Neural cell (in vitro differentiated cells): ENCODE data around the gene IL4I1. TPM values are rescaled to one million over a fixed set of nuclear protein-coding genes. Genes with fewer than 3 reads are reported as not detected.
A peak's percentile ranks its signal among the peaks of the same experiment; 100 is the strongest.

Source experiments
- H2AFZ ChIP-seq: fragments of 200-600, 300-800 bp; sonication (generic), shearing (Covaris generic); 2 replicates; pipeline ENCODE4 v1.6.0; 2014; ENCODE audit warnings: low read depth, mild to moderate bottlenecking, antibody characterized with exemption, low read length, moderate library complexity
- H3F3A ChIP-seq: fragments of 200-600 bp; shearing (Covaris generic); 2 replicates; pipeline ENCODE4 v1.6.1; 2016; ENCODE audit warnings: mild to moderate bottlenecking, moderate library complexity, mixed read lengths, antibody characterized with exemption, low read length; ENCODE audit not compliant: insufficient read depth, poor library complexity, severe bottlenecking
- H3K27ac ChIP-seq: fragments of 200-600, 300-800 bp; sonication (generic), shearing (Covaris generic); 2 replicates; pipeline ENCODE4 v1.5.1; 2014; ENCODE audit warnings: mild to moderate bottlenecking, low read length, moderate library complexity
- H3K27me3 ChIP-seq: fragments of 300-800, 200-600 bp; sonication (generic), shearing (Covaris generic); 2 replicates; pipeline ENCODE4 v1.6.0; 2014; ENCODE audit warnings: mild to moderate bottlenecking, low read depth, low read length, moderate library complexity; ENCODE audit not compliant: insufficient read depth
- H3K36me3 ChIP-seq: fragments of 300-800, 200-600 bp; sonication (generic), shearing (Covaris generic); 2 replicates; pipeline ENCODE4 v1.5.1; 2014; ENCODE audit warnings: mild to moderate bottlenecking, antibody characterized with exemption, low read length, moderate library complexity; ENCODE audit not compliant: insufficient read depth
- H3K4me2 ChIP-seq: fragments of 300-800, 200-600 bp; sonication (generic), shearing (Covaris generic); 2 replicates; pipeline ENCODE4 v1.6.0; 2014; ENCODE audit warnings: mild to moderate bottlenecking, low read length
- H3K4me3 ChIP-seq: fragments of 300-800, 200-600 bp; sonication (generic), shearing (Covaris generic); 2 replicates; pipeline ENCODE4 v1.5.1; 2014; ENCODE audit warnings: mild to moderate bottlenecking, low read length, moderate library complexity
- H3K79me2 ChIP-seq: fragments of 200-600 bp; shearing (Covaris generic); replicated peaks from 2 replicates; pipeline ENCODE4 v1.6.0; 2014; ENCODE audit warnings: mild to moderate bottlenecking, low read length, moderate library complexity; ENCODE audit not compliant: insufficient read depth
- H3K9ac ChIP-seq: fragments of 300-800, 200-600 bp; sonication (generic), shearing (Covaris generic); 2 replicates; pipeline ENCODE4 v1.6.1; 2016; ENCODE audit warnings: mild to moderate bottlenecking, low read length, mixed read lengths
- H3K9me2 ChIP-seq: fragments of 200-600 bp; shearing (Covaris generic); 2 replicates; pipeline ENCODE4 v1.6.1; 2016; ENCODE audit warnings: mild to moderate bottlenecking, low read length, mixed read lengths; ENCODE audit not compliant: insufficient read depth
- H3K9me3 ChIP-seq: fragments of 200-600, 300-800 bp; sonication (generic), shearing (Covaris generic); 2 replicates; pipeline ENCODE4 v1.6.1; 2016; ENCODE audit warnings: mild to moderate bottlenecking, mixed run types, low read length, moderate library complexity, mixed read lengths
- H4K20me1 ChIP-seq: fragments of 200-600 bp; shearing (Covaris generic); 2 replicates; pipeline ENCODE4 v1.6.1; 2016; ENCODE audit warnings: mild to moderate bottlenecking, mixed run types; ENCODE audit not compliant: insufficient read depth
- CTCF ChIP-seq: fragments of 450-650 bp; IDR thresholded peaks from 2 replicates; pipeline ENCODE4 v1.5.1; 2014; ENCODE audit warnings: antibody characterized with exemption, mild to moderate bottlenecking, moderate library complexity; ENCODE audit not compliant: poor library complexity, severe bottlenecking
- EP300 ChIP-seq: fragments of 450-650 bp; conservative IDR thresholded peaks from 2 replicates; pipeline ENCODE4 v1.6.1; 2014; ENCODE audit warnings: antibody characterized with exemption, mild to moderate bottlenecking, moderate library complexity; ENCODE audit not compliant: poor library complexity, severe bottlenecking
- EZH2 ChIP-seq: fragments of 200-600, 300-800 bp; shearing (Covaris generic), sonication (generic); IDR thresholded peaks from 2 replicates; pipeline ENCODE4 v1.6.1; 2014; ENCODE audit warnings: antibody characterized with exemption, low read length, borderline replicate concordance, mild to moderate bottlenecking; ENCODE audit not compliant: insufficient read depth, poor library complexity, severe bottlenecking
- MXI1 ChIP-seq: fragments of 450-650 bp; conservative IDR thresholded peaks from 2 replicates; pipeline ENCODE4 v1.6.1; 2014; ENCODE audit warnings: antibody characterized with exemption, mild to moderate bottlenecking; ENCODE audit not compliant: poor library complexity, severe bottlenecking
- POLR2AphosphoS5 ChIP-seq: IDR thresholded peaks from 2 replicates; pipeline ENCODE4 v1.6.1; 2012
- RAD21 ChIP-seq: fragments of 450-650 bp; conservative IDR thresholded peaks from 2 replicates; pipeline ENCODE4 v1.6.1; 2014; ENCODE audit warnings: antibody characterized with exemption, mild to moderate bottlenecking, moderate library complexity
- REST ChIP-seq: IDR thresholded peaks from 2 replicates; pipeline ENCODE4 v1.6.1; 2012; ENCODE audit warnings: borderline replicate concordance
- SMC3 ChIP-seq: fragments of 450-650 bp; conservative IDR thresholded peaks from 2 replicates; pipeline ENCODE4 v1.6.1; 2014; ENCODE audit warnings: antibody characterized with exemption, mild to moderate bottlenecking, moderate library complexity; ENCODE audit not compliant: poor library complexity
- TAF1 ChIP-seq: IDR thresholded peaks from 2 replicates; pipeline ENCODE4 v1.6.1; 2012; ENCODE audit warnings: low read depth
- polyA plus RNA-seq: library from polyadenylated mRNA; depleted of rRNA; stranded (reverse); fragments of >200 nt; gene quantifications from 2 replicates; pipeline ENCODE4 v1.2.3, GENCODE V29; 2014

IL4I1 gene
- polyA plus RNA-seq, 1 donor from 2014 or later = not detected

GRCh38 chr19:49854378-49855263 is 42.1 kb downstream of the IL4I1 start:
- H3K4me2 ChIP-seq = no peak overlapping the region
- H3K9me3 ChIP-seq = no peaks in the 10 kb centered on the region
- H3K36me3 ChIP-seq = no peaks in the 10 kb centered on the region
- no peak overlapping the region for H3K27ac ChIP-seq
- H3F3A ChIP-seq = no peaks in the 10 kb centered on the region
- H3K27me3 ChIP-seq = no peaks in the 10 kb centered on the region
- no peaks in the 10 kb centered on the region for H3K9me2 ChIP-seq
- no peak overlapping the region for H3K9ac ChIP-seq
- no peak for TF ChIP-seq REST
- TF ChIP-seq RAD21 = no peak
- TF ChIP-seq MXI1 = no peak
- no peak for TF ChIP-seq EP300
- TF ChIP-seq TAF1 = no peak
- no peak for TF ChIP-seq SMC3
- TF ChIP-seq EZH2 = no peak
- no peak for TF ChIP-seq POLR2AphosphoS5
- TF ChIP-seq CTCF = no peak
- H3K79me2 ChIP-seq = peaks cover 36% of the 10 kb centered on the region
- H2AFZ ChIP-seq = no peak overlapping the region
- H4K20me1 ChIP-seq = peaks cover 43% of the 10 kb centered on the region
- H3K4me3 ChIP-seq = peak overlapping the region; percentile 76

GRCh38 chr19:49853852-49854377 is 42.8 kb downstream of the IL4I1 start:
- H3K9ac ChIP-seq = no peak overlapping the region
- no peaks in the 10 kb centered on the region for H3K9me2 ChIP-seq
- H3K4me3 ChIP-seq = peak overlapping the region; percentile 76
- H3F3A ChIP-seq = no peaks in the 10 kb centered on the region
- no peak overlapping the region for H2AFZ ChIP-seq
- H3K9me3 ChIP-seq = no peaks in the 10 kb centered on the region
- H4K20me1 ChIP-seq = peaks cover 43% of the 10 kb centered on the region
- no peak overlapping the region for H3K27ac ChIP-seq
- no peaks in the 10 kb centered on the region for H3K27me3 ChIP-seq
- peaks cover 36% of the 10 kb centered on the region for H3K79me2 ChIP-seq
- H3K36me3 ChIP-seq = peaks cover 3% of the 10 kb centered on the region
- no peak overlapping the region for H3K4me2 ChIP-seq
- no peak for TF ChIP-seq MXI1
- TF ChIP-seq POLR2AphosphoS5 = no peak
- no peak for TF ChIP-seq CTCF
